Keratinocyte (primary cell): Measurements from ENCODE around the gene POLR3G. TPM values are rescaled to one million over a fixed set of nuclear protein-coding genes. Genes with fewer than 3 reads are reported as not detected.

Experiments used
- DNase-seq: peaks from one replicate; pipeline ENCODE4 v3.0.0-alpha.2; 2011; ENCODE audit warnings: low read depth, missing footprints, low spot score
- FAIRE-seq: peaks from 2 replicates; lab custom pipeline; 2011; peaks lifted over from hg19 to GRCh38; lab: Jason Lieb, UNC
- H2AFZ ChIP-seq: 2 replicates; pipeline ENCODE4 v1.6.0; 2012; ENCODE audit warnings: low read length, control low read depth, inconsistent platforms; ENCODE audit not compliant: control insufficient read depth
- H3K27ac ChIP-seq: 2 replicates; pipeline ENCODE4 v1.5.1; 2011; ENCODE audit warnings: low read length; ENCODE audit not compliant: control insufficient read depth, insufficient read depth
- H3K27me3 ChIP-seq: 3 replicates; pipeline ENCODE4 v1.6.0; 2011; ENCODE audit warnings: low read length; ENCODE audit not compliant: control insufficient read depth, insufficient read depth; ENCODE audit errors: extremely low read depth
- H3K36me3 ChIP-seq, 2 experiments: 2 replicates in 1 of 2; 3 replicates in 1 of 2; pipeline ENCODE4 v1.5.1; 2011; ENCODE audit warnings: low read length in 2 of 2, mild to moderate bottlenecking in 1 of 2; ENCODE audit not compliant: control insufficient read depth in 2 of 2, insufficient read depth in 2 of 2; ENCODE audit errors: extremely low read depth in 1 of 2
- H3K4me1 ChIP-seq: 3 replicates; pipeline ENCODE4 v1.5.1; 2011; ENCODE audit warnings: low read length; ENCODE audit not compliant: control insufficient read depth, insufficient read depth; ENCODE audit errors: extremely low read depth
- H3K4me2 ChIP-seq: 3 replicates; pipeline ENCODE4 v1.6.0; 2011; ENCODE audit warnings: low read depth, low read length; ENCODE audit not compliant: control insufficient read depth, insufficient read depth; ENCODE audit errors: extremely low read depth
- H3K4me3 ChIP-seq, 3 experiments: fragments of 200-600 bp in 1 of 3; sonication (generic) in 1 of 3; 2 replicates in 2 of 3; 3 replicates in 1 of 3; pipeline ENCODE4 v1.5.1; 2011 to 2016; ENCODE audit warnings: low read length in 3 of 3, mild to moderate bottlenecking in 3 of 3, control low read depth in 2 of 3, inconsistent platforms in 1 of 3, low read depth in 1 of 3, mixed read lengths in 1 of 3, mixed run types in 1 of 3, moderate library complexity in 1 of 3; ENCODE audit not compliant: control insufficient read depth in 2 of 3, insufficient read depth in 2 of 3; ENCODE audit errors: extremely low read depth in 1 of 3
- H3K79me2 ChIP-seq: 2 replicates; pipeline ENCODE4 v1.6.0; 2012; ENCODE audit warnings: low read length; ENCODE audit not compliant: control insufficient read depth, insufficient read depth
- H3K9ac ChIP-seq: 3 replicates; pipeline ENCODE4 v1.6.0; 2011; ENCODE audit warnings: low read length; ENCODE audit not compliant: control insufficient read depth, insufficient read depth; ENCODE audit errors: extremely low read depth
- H3K9me1 ChIP-seq: 3 replicates; pipeline ENCODE4 v1.6.0; 2011; ENCODE audit warnings: low read length; ENCODE audit not compliant: control insufficient read depth, insufficient read depth; ENCODE audit errors: extremely low read depth
- H3K9me3 ChIP-seq: 2 replicates; pipeline ENCODE4 v1.5.1; 2012; ENCODE audit warnings: low read depth, low read length; ENCODE audit not compliant: control insufficient read depth
- H4K20me1 ChIP-seq: 3 replicates; pipeline ENCODE4 v1.6.0; 2011; ENCODE audit warnings: low read length; ENCODE audit not compliant: control insufficient read depth, insufficient read depth; ENCODE audit errors: extremely low read depth
- CTCF ChIP-seq, 3 experiments: IDR thresholded peaks in 1 of 3; conservative IDR thresholded peaks in 1 of 3; optimal IDR thresholded peaks in 1 of 3; 2 replicates in 2 of 3; 3 replicates in 1 of 3; pipeline versions ENCODE3 to v1.5.1; 2011; ENCODE audit warnings: low read length in 3 of 3, mild to moderate bottlenecking in 3 of 3, moderate library complexity in 2 of 3, control low read depth in 1 of 3, inconsistent platforms in 1 of 3; ENCODE audit not compliant: insufficient read depth in 2 of 3; ENCODE audit errors: extremely low read depth in 1 of 3
- EZH2 ChIP-seq: IDR thresholded peaks from one replicate; pipeline ENCODE4 v1.6.1; 2012; ENCODE audit warnings: inconsistent platforms, mild to moderate bottlenecking, low read length, moderate library complexity
- dilution Hi-C: fragments of 300-500 bp; cut with MboI; formaldehyde crosslinking; loops from one replicate; pipeline ENCODE4 v1.7.0; 2020; ENCODE audit warnings: low sequenced_read_pairs; ENCODE audit not compliant: extremely low pct_ligation_motif_present
- polyA plus RNA-seq, 5 experiments: library from polyadenylated mRNA; depleted of rRNA in 3 of 5; stranded (reverse) in 3 of 5; stranded (forward) in 1 of 5; unstranded in 1 of 5; fragments of >200 nt; gene quantifications; 1 replicate in 1 of 5; 2 replicates in 3 of 5; 3 replicates in 1 of 5; pipeline versions ENCODE4 v1.2.1 to v1.2.3, GENCODE V29; 2011 to 2012; ENCODE audit warnings: missing spikeins in 2 of 5, low read depth in 1 of 5, low replicate concordance in 1 of 5

The POLR3G gene
- polyA plus RNA-seq, 1 donor (not counting 4 experiments of a cell fraction or from before 2014, with no cell fraction given) = 27.0 TPM

DNA sequence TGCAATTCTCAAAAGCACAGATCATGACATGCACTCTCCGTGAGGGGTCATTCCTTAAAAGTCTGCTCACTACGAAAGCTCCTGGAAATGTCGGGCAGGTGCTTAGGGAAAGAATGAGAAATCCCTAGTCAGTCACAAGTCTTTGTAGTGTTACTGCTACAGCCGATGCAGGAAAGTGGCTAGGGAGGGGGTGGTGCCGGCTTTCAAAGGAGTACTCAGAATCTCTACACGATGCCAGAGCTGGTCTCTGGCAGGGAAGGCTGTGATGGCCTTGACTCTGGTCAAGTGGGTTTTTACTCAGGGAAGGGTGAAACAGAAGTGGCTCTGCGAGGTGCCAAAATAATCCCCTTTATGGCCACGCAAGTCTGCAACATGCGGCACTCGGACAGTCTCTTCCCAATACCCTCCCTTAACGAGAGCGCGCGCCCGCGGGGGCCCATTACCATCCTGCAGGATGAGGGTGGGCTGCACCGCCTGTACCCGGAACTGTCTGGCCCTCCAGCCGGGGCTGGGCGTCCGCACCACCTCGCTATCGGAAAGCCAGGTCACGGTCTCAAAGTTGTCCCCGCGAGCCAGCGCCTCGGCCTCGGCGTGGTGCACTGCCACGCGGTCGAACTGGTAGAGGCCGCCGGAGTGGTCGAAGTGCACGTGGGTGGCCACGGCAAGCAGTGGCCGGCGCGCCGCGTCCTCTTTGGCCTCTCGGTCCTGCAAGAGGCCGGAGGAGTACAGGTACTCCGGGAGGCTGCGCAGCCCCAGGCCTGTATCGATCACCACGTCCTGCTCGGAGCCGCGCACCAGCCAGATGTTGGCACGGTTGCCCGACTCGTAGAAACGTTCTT is 1.0 kb upstream of the POLR3G start:
- Histone ChIP-seq H3K4me3 (peak overlapping the region; percentile 70 to 98 (median 94)), H3K79me2 (peaks cover 38% of the 10 kb centered on the region), H3K4me2 (peak overlapping the region; percentile 86), H3K9me1 (no peaks in the 10 kb centered on the region), H3K9me3 (no peaks in the 10 kb centered on the region), H2AFZ (peak overlapping the region; percentile 98), H3K27me3 (no peaks in the 10 kb centered on the region), H3K4me1 (peaks cover 7% of the 10 kb centered on the region), H3K9ac (peak overlapping the region; percentile 89), H3K36me3 (no peaks in the 10 kb centered on the region), H3K27ac (peak overlapping the region; percentile 79), H4K20me1 (no peaks in the 10 kb centered on the region)
- no peak for DNase-seq
- peak; percentile 66 for FAIRE-seq
- dilution Hi-C loops = no loop called here
- TF ChIP-seq EZH2 = no peak
- TF ChIP-seq CTCF (optimal IDR thresholded peaks at IDR 0.05 in 1 of 3, IDR thresholded peaks at IDR 0.05 in 1 of 3, conservative IDR thresholded peaks at IDR 0.05 in 1 of 3; ENCODE audit: extremely low read depth in 1 of 3, insufficient read depth in 2 of 3, low read length in 3 of 3) = no peak

GRCh38 chr5:90475436-90475980 is 844 bp downstream of the POLR3G start:
- Histone ChIP-seq H3K36me3 (no peaks in the 10 kb centered on the region), H3K27ac (peak overlapping the region; percentile 83), H3K27me3 (no peaks in the 10 kb centered on the region), H3K4me1 (peaks cover 7% of the 10 kb centered on the region), H3K4me3 (peak overlapping the region; percentile 70 to 98 (median 94)), H3K79me2 (peaks cover 38% of the 10 kb centered on the region), H3K9me1 (no peaks in the 10 kb centered on the region), H3K9me3 (no peaks in the 10 kb centered on the region), H4K20me1 (no peaks in the 10 kb centered on the region), H2AFZ (peak overlapping the region; percentile 37), H3K9ac (peak overlapping the region; percentile 89), H3K4me2 (peak overlapping the region; percentile 92)
- no peak for DNase-seq
- no peak for TF ChIP-seq CTCF (optimal IDR thresholded peaks at IDR 0.05 in 1 of 3, IDR thresholded peaks at IDR 0.05 in 1 of 3, conservative IDR thresholded peaks at IDR 0.05 in 1 of 3; ENCODE audit: extremely low read depth in 1 of 3, insufficient read depth in 2 of 3, low read length in 3 of 3)
- TF ChIP-seq EZH2 = no peak
- dilution Hi-C loops = no loop called here
- no peak for FAIRE-seq
